ENCODE measurements around the gene ST3GAL4.
A peak's percentile ranks its signal among the peaks of the same experiment; 100 is the strongest.

DNA sequence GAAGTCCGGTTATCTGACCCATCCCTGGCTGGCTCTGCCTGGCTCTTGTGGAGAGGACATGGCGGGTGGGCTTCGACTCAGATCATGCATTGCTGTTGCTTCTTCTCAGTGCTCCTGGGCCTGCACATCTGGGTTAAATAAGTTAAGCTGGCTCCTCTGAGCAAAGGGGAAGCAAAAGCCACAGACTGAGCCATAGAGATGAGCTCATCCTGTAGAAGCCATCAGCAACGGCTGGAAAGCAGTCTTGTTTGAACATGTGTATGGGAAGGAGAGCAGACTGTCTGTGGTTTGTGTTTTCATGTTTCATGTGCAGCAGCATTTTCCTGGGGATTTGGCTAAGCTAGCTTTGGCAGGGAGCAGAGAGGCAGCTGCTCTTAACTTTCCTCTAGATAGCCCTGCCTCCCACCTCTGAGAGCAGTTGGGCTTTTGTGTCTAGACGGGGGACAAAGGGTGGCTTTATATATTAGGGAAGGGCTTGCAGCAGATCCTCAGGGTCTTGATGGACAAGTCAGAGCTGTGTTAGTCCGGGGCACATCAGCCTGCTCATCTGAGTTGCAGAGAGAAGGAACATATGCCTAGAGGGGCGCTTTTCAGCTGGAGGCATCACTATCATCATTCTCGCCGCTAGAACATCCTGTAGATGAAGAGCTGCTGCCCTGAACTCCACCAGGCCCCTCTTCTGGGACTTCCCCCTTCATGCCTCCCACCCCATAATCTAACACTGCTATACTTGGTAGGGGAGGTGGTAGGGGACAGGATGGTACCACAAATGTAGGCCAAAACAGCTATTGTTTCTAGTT is 36.7 kb upstream of the ST3GAL4 start:
- TF ChIP-seq, protein P1, sequence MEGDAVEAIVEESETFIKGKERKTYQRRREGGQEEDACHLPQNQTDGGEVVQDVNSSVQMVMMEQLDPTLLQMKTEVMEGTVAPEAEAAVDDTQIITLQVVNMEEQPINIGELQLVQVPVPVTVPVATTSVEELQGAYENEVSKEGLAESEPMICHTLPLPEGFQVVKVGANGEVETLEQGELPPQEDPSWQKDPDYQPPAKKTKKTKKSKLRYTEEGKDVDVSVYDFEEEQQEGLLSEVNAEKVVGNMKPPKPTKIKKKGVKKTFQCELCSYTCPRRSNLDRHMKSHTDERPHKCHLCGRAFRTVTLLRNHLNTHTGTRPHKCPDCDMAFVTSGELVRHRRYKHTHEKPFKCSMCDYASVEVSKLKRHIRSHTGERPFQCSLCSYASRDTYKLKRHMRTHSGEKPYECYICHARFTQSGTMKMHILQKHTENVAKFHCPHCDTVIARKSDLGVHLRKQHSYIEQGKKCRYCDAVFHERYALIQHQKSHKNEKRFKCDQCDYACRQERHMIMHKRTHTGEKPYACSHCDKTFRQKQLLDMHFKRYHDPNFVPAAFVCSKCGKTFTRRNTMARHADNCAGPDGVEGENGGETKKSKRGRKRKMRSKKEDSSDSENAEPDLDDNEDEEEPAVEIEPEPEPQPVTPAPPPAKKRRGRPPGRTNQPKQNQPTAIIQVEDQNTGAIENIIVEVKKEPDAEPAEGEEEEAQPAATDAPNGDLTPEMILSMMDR (IDR thresholded peaks at IDR 0.05): no peak
- TF ChIP-seq POLR2A (IDR thresholded peaks at IDR 0.05): no peak
- TF ChIP-seq POLR2AphosphoS5 (IDR thresholded peaks at IDR 0.05): peak in 1 of 3 donors; percentile 37
